Lung (tissue), 12 donors: ENCODE measurements around the gene TMEM80. TPM values are rescaled to one million over a fixed set of nuclear protein-coding genes. Genes with fewer than 3 reads are reported as not detected.
"Not testable (repeated sequence)": the region's sequence is repeated elsewhere in the genome, so short reads cannot be mapped to it uniquely, and the experiment has no call there.

ENCODE experiments used
- ATAC-seq: fragments of 200-7000 bp; cut with Tn5 transposase; one replicate; pipeline ENCODE4 v1.9.1; 2020; ENCODE audit warnings: moderate number of reproducible peaks; ENCODE audit not compliant: insufficient read depth, low FRiP score
- DNase-seq, 3 donors: peaks; one replicate each; pipeline ENCODE4 v3.0.0-alpha.2; 2013 to 2017
- H3K27ac ChIP-seq, 2 donors: one replicate each; pipeline ENCODE4 v1.5.1; 2013; ENCODE audit warnings: mild to moderate bottlenecking in 2 of 2, moderate library complexity in 2 of 2, control low read depth in 1 of 2, inconsistent platforms in 1 of 2, low read depth in 1 of 2, low read length in 1 of 2
- H3K27me3 ChIP-seq, 3 donors: one replicate each; pipeline ENCODE4 v1.5.1; 2013; ENCODE audit warnings: low read length in 2 of 3; ENCODE audit not compliant: control insufficient read depth in 3 of 3, insufficient read depth in 3 of 3
- H3K36me3 ChIP-seq, 4 donors: one replicate each; pipeline ENCODE4 v1.5.1; 2013; ENCODE audit warnings: low read length in 4 of 4, mild to moderate bottlenecking in 1 of 4, moderate library complexity in 1 of 4; ENCODE audit not compliant: control insufficient read depth in 4 of 4, insufficient read depth in 4 of 4
- H3K4me1 ChIP-seq, 5 donors: one replicate each; pipeline ENCODE4 v1.5.1; 2013; ENCODE audit warnings: low read length in 5 of 5, mild to moderate bottlenecking in 2 of 5, moderate library complexity in 1 of 5; ENCODE audit not compliant: control insufficient read depth in 5 of 5, insufficient read depth in 5 of 5
- H3K4me3 ChIP-seq: one replicate; pipeline ENCODE4 v1.5.1; 2013; ENCODE audit warnings: mild to moderate bottlenecking, control low read depth, moderate library complexity
- H3K9ac ChIP-seq, 2 donors: one replicate each; pipeline ENCODE4 v1.5.1; 2013; ENCODE audit warnings: low read length in 2 of 2, control low read depth in 1 of 2; ENCODE audit not compliant: insufficient read depth in 1 of 2
- H3K9me3 ChIP-seq, 4 donors: one replicate each; pipeline ENCODE4 v1.5.1; 2013; ENCODE audit warnings: low read length in 3 of 4, mild to moderate bottlenecking in 1 of 4, moderate library complexity in 1 of 4; ENCODE audit not compliant: control insufficient read depth in 4 of 4, insufficient read depth in 3 of 4
- CTCF ChIP-seq: IDR thresholded peaks from 2 replicates; pipeline ENCODE4 v1.5.1; 2012; ENCODE audit warnings: mild to moderate bottlenecking; ENCODE audit errors: control extremely low read depth, extremely low read depth
- WGBS, 2 donors: extraction: QIAGEN DNeasy Blood & Tissue Kit; methylation state at CpG; one replicate each; pipeline ENCODE4 v1.1.7; 2013; 5-methylcytosine and 5-hydroxymethylcytosine counted together
- polyA plus RNA-seq, 2 donors: library from polyadenylated mRNA; stranded (reverse); fragments of 200-250 nt; gene quantifications; one replicate each; pipeline ENCODE4 v1.2.1, GENCODE V29; 2013
- total RNA-seq, 2 donors: library from RNA; depleted of rRNA in 1 of 2; stranded (reverse); fragments of >200 nt in 1 of 2; gene quantifications; one replicate each; pipeline ENCODE4 v1.2.1, GENCODE V29; 2014 to 2021
- donor health status: control.
- donor health status: control.
- donor health status: Bipolar disorder and iron deficiency.
- donor health status: healthy.
- donor health status: DM: yes; HTN: yes; CAD: no.

TMEM80 gene
- total and polyA plus RNA-seq, 4 donors = 10.3 to 28.1 (median 18.5) TPM

- WGBS, 2 donors = 31 to 41% methylated on average over 17 of the region's 17 CpGs
- DNase-seq (no peak), ATAC-seq (no peak)
- no peak for TF ChIP-seq CTCF
- Histone ChIP-seq H3K27me3 (peaks cover 0 to 6% (median 3%) of the 10 kb centered on the region in 3 donors), H3K27ac (no peak overlapping the region), H3K4me1 (peaks cover 0 to 12% (median 0%) of the 10 kb centered on the region in 5 donors), H3K9ac (no peak overlapping the region), H3K9me3 (no peaks in the 10 kb centered on the region), H3K36me3 (peaks cover 0 to 5% (median 0%) of the 10 kb centered on the region in 4 donors), H3K4me3 (no peak overlapping the region)
These were observed 34.0 kb downstream of the TMEM80 start for GRCh38 chr11:729492-730074.

GRCh38 chr11:733072-733471 is 37.5 kb downstream of the TMEM80 start:
- WGBS, 2 donors = 73 to 82% methylated on average over 20 of the region's 20 CpGs
- Histone ChIP-seq H3K36me3 (no peaks in the 10 kb centered on the region), H3K4me1 (peaks cover 0 to 4% (median 3%) of the 10 kb centered on the region in 5 donors), H3K27ac (no peak overlapping the region), H3K27me3 (no peaks in the 10 kb centered on the region), H3K9me3 (no peaks in the 10 kb centered on the region), H3K9ac (no peak overlapping the region), H3K4me3 (no peak overlapping the region)
- ATAC-seq (no peak), DNase-seq (no peak)
- no peak for TF ChIP-seq CTCF

- not testable (repeated sequence) for H3K27me3 ChIP-seq, H3K27ac ChIP-seq, H3K4me1 ChIP-seq, H3K4me3 ChIP-seq, ATAC-seq, H3K36me3 ChIP-seq, H3K9me3 ChIP-seq, DNase-seq, H3K9ac ChIP-seq
- WGBS, 2 donors = 96% methylated on average over 22 to 26 of the region's 26 CpGs
These were observed 38.9 kb downstream of the TMEM80 start for GRCh38 chr11:734541-734940.

GRCh38 chr11:737366-737765 is 41.8 kb downstream of the TMEM80 start:
- WGBS, 2 donors = 9 to 39% methylated on average over 11 of the region's 11 CpGs
- no peaks in the 10 kb centered on the region for H3K36me3 ChIP-seq
- TF ChIP-seq CTCF = no peak
- no peak overlapping the region for H3K4me3 ChIP-seq
- H3K4me1 ChIP-seq = peaks cover 0 to 4% (median 0%) of the 10 kb centered on the region in 5 donors
- DNase-seq = no peak
- no peaks in the 10 kb centered on the region for H3K27me3 ChIP-seq
- no peak overlapping the region for H3K9ac ChIP-seq
- no peaks in the 10 kb centered on the region for H3K9me3 ChIP-seq
- no peak overlapping the region for H3K27ac ChIP-seq
- no peak for ATAC-seq

GRCh38 chr11:737899-738298 is 42.3 kb downstream of the TMEM80 start:
- not testable (repeated sequence) for H3K36me3 ChIP-seq, H3K9ac ChIP-seq, H3K4me3 ChIP-seq, H3K27ac ChIP-seq, H3K4me1 ChIP-seq, H3K9me3 ChIP-seq, DNase-seq, H3K27me3 ChIP-seq, ATAC-seq
- WGBS, 2 donors = 16 to 26% methylated on average over 10 of the region's 10 CpGs
